PFSK-1 (cell line): ENCODE results near the gene PRELID3B.

Experiments used
- FOXP2 ChIP-seq: optimal IDR thresholded peaks from 2 replicates; pipeline ENCODE3; 2011; ENCODE audit warnings: borderline replicate concordance, control low read depth, inconsistent platforms; ENCODE audit not compliant: insufficient read depth; ENCODE audit errors: extremely low read length, extremely low read depth
- POLR2AphosphoS5 ChIP-seq: IDR thresholded peaks from 2 replicates; pipeline ENCODE4 v1.6.1; 2012; ENCODE audit warnings: low read depth, mild to moderate bottlenecking, control low read depth, low read length, moderate library complexity
- SIN3A ChIP-seq: IDR thresholded peaks from 2 replicates; pipeline ENCODE4 v1.6.1; 2012; ENCODE audit warnings: mild to moderate bottlenecking, low read length, moderate library complexity, borderline replicate concordance; ENCODE audit not compliant: insufficient read depth
- TAF1 ChIP-seq: IDR thresholded peaks from 2 replicates; pipeline ENCODE4 v1.6.1; 2012; ENCODE audit warnings: low read length, control low read depth, borderline replicate concordance; ENCODE audit not compliant: insufficient read depth
- TF ChIP-seq, protein P1 (sequence below), 2 experiments: IDR thresholded peaks; 2 replicates each; pipeline versions ENCODE4 v1.6.1 to v1.8.0; 2011 to 2012; ENCODE audit warnings: low read depth in 2 of 2, low read length in 2 of 2, control low read depth in 1 of 2, inconsistent platforms in 1 of 2, mild to moderate bottlenecking in 1 of 2, moderate library complexity in 1 of 2; ENCODE audit not compliant: insufficient read depth in 1 of 2

PRELID3B gene

DNA sequence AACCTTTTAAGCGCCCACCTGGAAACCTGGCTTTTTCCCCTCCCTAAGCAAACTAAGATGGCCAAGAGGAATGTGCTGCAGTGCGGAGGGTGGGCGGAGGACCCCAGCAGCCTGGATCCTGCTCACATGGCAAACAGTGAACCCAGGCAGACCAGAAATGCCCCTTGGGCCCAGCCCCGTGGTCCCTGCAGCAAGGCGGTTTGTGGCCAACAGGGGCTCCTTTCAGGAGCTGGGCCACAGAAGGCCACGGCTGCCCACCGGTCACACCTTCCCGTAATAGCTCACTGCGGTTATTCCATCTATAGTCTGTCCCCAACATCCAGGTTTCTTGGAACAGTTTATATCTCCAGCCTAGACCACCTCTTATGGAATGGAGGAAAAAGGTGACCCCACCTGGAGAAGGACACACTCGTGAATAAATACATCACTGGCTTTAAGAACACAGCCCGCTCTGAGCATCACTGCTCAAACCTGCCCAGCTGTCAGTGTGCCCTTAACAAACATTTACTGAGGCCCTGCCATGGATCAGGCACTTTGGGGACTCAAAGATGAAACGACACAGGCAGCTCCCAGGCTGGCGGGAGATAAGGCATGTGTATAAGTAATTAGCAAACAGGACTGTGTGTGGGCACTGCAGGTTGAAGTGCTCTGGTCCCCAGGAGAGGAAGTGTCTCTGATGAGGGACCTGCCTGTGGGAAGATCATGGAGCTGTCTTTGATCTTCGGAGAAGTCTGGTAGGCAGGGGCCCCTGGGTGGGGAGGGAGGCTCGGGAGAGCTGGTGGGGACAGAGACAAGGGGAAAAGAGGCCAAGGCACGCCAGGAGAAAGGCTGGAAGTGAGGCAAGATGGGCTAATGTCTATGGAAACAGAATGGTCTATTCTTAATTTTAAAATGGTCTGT, 26.5 kb downstream of the PRELID3B start:
- TF ChIP-seq FOXP2: no peak
- TF ChIP-seq TAF1: no peak
- no peak for TF ChIP-seq SIN3A
- TF ChIP-seq, protein P1, sequence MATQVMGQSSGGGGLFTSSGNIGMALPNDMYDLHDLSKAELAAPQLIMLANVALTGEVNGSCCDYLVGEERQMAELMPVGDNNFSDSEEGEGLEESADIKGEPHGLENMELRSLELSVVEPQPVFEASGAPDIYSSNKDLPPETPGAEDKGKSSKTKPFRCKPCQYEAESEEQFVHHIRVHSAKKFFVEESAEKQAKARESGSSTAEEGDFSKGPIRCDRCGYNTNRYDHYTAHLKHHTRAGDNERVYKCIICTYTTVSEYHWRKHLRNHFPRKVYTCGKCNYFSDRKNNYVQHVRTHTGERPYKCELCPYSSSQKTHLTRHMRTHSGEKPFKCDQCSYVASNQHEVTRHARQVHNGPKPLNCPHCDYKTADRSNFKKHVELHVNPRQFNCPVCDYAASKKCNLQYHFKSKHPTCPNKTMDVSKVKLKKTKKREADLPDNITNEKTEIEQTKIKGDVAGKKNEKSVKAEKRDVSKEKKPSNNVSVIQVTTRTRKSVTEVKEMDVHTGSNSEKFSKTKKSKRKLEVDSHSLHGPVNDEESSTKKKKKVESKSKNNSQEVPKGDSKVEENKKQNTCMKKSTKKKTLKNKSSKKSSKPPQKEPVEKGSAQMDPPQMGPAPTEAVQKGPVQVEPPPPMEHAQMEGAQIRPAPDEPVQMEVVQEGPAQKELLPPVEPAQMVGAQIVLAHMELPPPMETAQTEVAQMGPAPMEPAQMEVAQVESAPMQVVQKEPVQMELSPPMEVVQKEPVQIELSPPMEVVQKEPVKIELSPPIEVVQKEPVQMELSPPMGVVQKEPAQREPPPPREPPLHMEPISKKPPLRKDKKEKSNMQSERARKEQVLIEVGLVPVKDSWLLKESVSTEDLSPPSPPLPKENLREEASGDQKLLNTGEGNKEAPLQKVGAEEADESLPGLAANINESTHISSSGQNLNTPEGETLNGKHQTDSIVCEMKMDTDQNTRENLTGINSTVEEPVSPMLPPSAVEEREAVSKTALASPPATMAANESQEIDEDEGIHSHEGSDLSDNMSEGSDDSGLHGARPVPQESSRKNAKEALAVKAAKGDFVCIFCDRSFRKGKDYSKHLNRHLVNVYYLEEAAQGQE (IDR thresholded peaks at IDR 0.05; ENCODE audit: insufficient read depth in 1 of 2, low read depth in 2 of 2, low read length in 2 of 2): no peak
- TF ChIP-seq POLR2AphosphoS5: no peak

DNA sequence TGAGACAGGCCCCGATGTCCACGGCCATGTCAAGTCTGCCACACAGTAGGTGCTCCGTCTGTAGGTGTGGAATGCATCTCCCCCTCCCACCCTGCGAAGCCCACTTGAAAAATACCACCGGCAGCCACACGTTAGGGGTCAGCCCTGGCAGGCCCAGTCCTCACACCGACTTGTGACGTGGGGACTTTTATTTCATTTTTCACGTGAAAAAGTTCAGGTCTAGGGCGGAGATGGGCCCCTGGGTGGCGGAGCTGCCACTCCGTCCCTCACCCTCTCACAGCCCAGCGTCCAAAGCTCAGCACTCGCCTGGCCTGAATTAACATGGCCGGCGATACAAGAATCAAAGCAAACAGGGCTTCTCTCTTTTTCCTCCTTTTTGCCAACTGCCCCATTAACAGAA, 27.2 kb downstream of the PRELID3B start:
- TF ChIP-seq FOXP2 (no peak), TAF1 (no peak), POLR2AphosphoS5 (no peak), SIN3A (no peak)
- TF ChIP-seq, protein P1 (IDR thresholded peaks at IDR 0.05; ENCODE audit: insufficient read depth in 1 of 2, low read depth in 2 of 2, low read length in 2 of 2): no peak

DNA sequence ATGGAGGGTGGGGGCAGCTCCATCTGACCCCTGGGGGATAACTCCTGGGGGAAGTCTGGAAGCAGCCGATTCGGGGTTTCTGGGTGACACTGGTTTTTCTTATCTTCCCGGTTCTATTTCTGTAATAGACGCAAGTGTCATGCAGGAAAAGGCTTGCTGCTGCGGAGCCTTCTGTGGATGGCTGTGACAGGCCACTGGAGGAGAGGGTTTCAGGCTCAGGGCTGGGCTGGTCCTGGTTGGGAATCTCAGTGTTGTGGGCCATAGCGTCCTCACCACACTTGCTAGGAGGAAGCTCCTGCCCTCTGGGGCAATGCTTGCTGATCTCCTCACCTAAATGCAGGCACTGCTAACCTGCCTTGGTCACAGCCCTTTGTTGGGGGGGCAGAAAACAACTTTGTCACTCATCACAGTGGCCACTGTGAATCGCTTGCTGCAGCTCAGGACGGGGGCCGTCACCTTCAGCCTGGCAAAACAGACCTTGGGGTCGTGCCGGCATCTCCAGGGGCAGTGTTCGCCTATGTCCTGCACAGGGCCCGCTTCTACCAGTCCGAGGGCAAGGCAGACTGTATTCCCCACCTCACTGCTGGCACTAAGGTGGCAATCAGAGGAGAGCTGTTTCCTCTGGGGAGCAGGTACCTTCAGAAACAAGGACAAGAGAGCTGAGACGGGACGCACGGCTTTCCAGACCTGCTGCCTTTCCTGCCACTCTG, 27.8 kb downstream of the PRELID3B start:
- TF ChIP-seq, protein P1 (IDR thresholded peaks at IDR 0.05; ENCODE audit: insufficient read depth in 1 of 2, low read depth in 2 of 2, low read length in 2 of 2): no peak
- no peak for TF ChIP-seq POLR2AphosphoS5
- TF ChIP-seq SIN3A: no peak
- TF ChIP-seq FOXP2: no peak
- no peak for TF ChIP-seq TAF1

DNA sequence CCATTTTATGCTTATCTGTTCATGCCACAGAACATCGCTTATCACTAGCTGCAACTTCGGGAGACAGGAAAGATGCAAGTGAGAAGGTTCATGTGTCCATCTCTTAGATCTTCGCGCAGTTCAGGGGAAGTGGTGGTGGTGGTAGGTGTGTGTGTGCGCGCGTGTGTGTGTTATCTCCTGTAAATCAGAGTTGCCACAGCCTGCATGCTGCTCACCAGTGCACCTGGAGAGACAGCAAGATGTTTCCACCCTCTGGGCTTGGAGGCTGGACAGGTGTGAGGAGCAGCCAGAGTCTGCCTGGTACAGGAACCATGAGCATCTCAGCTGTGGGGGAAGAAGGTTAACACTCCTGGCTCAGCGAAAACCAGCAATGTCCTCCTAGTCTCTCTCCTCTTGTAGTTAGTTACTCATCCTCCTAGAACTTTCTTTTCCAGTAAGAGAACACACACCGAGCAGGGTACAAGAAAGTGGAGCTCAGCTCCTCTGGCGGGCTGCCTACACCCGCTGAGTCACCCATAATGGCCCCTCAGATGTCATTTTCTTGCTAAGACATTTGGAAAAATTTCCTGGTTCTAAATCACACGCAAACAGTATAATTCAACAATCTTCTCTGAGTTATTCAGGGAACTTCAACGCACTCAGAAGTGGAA, 28.5 kb downstream of the PRELID3B start:
- no peak for TF ChIP-seq SIN3A
- TF ChIP-seq FOXP2: no peak
- TF ChIP-seq POLR2AphosphoS5: no peak
- TF ChIP-seq TAF1: no peak
- TF ChIP-seq, protein P1 (IDR thresholded peaks at IDR 0.05; ENCODE audit: insufficient read depth in 1 of 2, low read depth in 2 of 2, low read length in 2 of 2): no peak
